Omental fat pad (tissue), 4 donors: ENCODE results near the gene SDC4. TPM values are rescaled to one million over a fixed set of nuclear protein-coding genes. Genes with fewer than 3 reads are reported as not detected.

Experiments used
- ATAC-seq: fragments of 150-250 bp; one replicate; pipeline ENCODE4 v1.9.1; 2016; ENCODE audit warnings: mild to moderate bottlenecking, moderate library complexity; ENCODE audit not compliant: low FRiP score
- DNase-seq: peaks from one replicate; pipeline ENCODE4 v3.0.0-alpha.2; 2019; ENCODE audit warnings: low spot score
- CTCF ChIP-seq, 3 donors: fragments of 450-650 bp; IDR thresholded peaks; one replicate each; pipeline ENCODE4 v1.5.1; 2016 to 2017; ENCODE audit warnings: antibody characterized with exemption in 3 of 3, mild to moderate bottlenecking in 3 of 3, moderate library complexity in 2 of 3
- total RNA-seq, 4 donors: library from RNA; depleted of rRNA; stranded (reverse); fragments of >200 nt; gene quantifications; one replicate each; pipeline ENCODE4 v1.1.0, GENCODE V29; 2016

Gene SDC4
- total RNA-seq, 4 donors from 2014 or later, result 31.4 to 279 (median 103) TPM

DNA sequence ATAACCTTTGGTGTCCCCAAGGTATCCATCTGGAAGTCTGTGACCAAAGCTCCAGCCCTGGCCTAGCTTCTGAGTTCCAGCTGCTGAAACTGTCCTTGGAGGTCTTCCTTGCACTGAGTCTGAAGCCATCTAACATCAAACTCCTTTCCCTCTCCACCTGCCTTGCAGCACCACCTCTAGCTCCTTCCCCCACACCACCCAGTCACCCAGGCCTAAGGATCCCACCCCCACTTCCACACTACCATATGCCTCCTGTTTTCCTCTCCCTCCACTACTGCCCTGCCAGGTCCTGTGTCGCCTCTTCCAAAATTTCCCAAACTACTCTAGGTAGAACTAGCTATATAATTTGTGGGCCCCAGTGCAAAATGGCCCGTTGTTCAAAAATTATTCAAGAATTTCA is 29.3 kb downstream of the SDC4 start:
- DNase-seq (no peak), ATAC-seq (no peak)
- TF ChIP-seq CTCF (IDR thresholded peaks at IDR 0.05), result no peak

DNA sequence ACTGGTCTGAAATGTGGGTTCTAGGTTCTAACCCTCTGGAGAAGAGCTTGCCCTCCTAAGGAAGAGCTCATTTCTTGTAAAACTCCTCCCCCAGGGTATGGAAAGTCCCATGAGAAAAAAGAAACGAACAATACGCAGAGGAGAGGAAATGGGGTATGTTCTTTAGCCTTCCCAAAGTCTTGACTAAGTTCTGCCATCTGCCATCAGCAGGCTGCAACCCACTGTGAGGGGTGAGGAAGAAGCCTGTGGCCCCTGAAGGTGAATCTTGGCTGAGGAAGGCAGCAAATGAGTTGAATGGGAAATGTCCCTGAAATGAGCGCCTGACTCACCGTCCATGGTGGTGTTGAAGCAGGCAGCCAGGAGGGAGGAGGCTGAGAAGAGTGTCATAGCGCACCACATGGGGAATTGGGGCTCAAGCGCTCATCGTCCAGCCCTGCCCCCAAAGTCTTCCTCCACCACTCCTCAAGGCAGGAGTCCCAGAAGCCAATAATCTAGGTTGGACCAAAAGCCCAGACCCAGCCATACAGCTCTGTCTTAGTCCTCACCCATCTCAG is 29.8 kb downstream of the SDC4 start:
- no peak for ATAC-seq
- TF ChIP-seq CTCF (IDR thresholded peaks at IDR 0.05), result no peak
- DNase-seq, result no peak

GRCh38 chr20:45317826-45318225 is 30.4 kb downstream of the SDC4 start:
- ATAC-seq, result no peak
- DNase-seq, result no peak
- no peak for TF ChIP-seq CTCF (IDR thresholded peaks at IDR 0.05)

- ATAC-seq (no peak), DNase-seq (no peak)
- TF ChIP-seq CTCF (IDR thresholded peaks at IDR 0.05), result no peak
Observed at GRCh38 chr20:45316150-45317080, 31.8 kb downstream of the SDC4 start.

- DNase-seq (no peak), ATAC-seq (no peak)
- no peak for TF ChIP-seq CTCF (IDR thresholded peaks at IDR 0.05)
Observed at GRCh38 chr20:45315672-45316071, 32.6 kb downstream of the SDC4 start.

DNA sequence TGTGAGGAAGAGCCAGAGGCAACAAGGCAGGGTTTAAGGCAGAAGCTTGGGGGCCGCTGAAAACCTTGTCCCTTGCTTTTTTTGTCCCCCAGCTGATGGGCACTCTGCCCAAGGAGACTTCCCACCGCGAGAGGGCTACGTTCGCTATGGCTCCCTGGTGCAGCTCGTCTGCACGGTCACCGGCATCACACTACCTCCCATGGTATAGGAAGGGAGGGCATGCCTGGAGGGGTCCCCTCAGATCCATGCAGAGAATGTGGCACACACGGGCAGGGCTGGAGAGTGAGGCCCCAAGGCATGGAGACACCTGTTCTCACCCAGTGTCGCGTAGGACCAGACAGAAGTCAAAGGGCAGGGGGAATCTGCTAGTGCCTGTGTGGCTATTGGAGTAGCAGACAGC is 34.3 kb downstream of the SDC4 start:
- TF ChIP-seq CTCF (IDR thresholded peaks at IDR 0.05), result no peak
- ATAC-seq (no peak), DNase-seq (no peak)
